Stomach (tissue), 4 donors: ENCODE data around the gene CLK2.

Experiments used
- CTCF ChIP-seq, 7 experiments: fragments of 450-650 bp in 4 of 7; fragments of 200-600 bp in 3 of 7; sonication (generic) in 3 of 7; IDR thresholded peaks; one replicate each; pipeline ENCODE4 v1.5.1; 2016 to 2019; ENCODE audit warnings: antibody characterized with exemption in 7 of 7, control low read depth in 2 of 7, mild to moderate bottlenecking in 1 of 7
- POLR2A ChIP-seq, 4 donors: fragments of 450-650 bp; IDR thresholded peaks; one replicate each; pipeline ENCODE4 v1.6.1; 2016; ENCODE audit warnings: antibody characterized with exemption in 4 of 4, control low read depth in 2 of 4, mild to moderate bottlenecking in 1 of 4, moderate library complexity in 1 of 4
- POLR2AphosphoS5 ChIP-seq, 3 donors: sonication (generic); formaldehyde crosslinking; IDR thresholded peaks; one replicate each; pipeline ENCODE4 v1.6.1; 2016; ENCODE audit warnings: antibody characterized with exemption in 3 of 3

- TF ChIP-seq POLR2AphosphoS5 (IDR thresholded peaks at IDR 0.05) (peak in 2 of 3 donors; percentile 17 to 84), CTCF (IDR thresholded peaks at IDR 0.05) (peak in 5 of 7 experiments; percentile 8 to 88 (median 64)), POLR2A (IDR thresholded peaks at IDR 0.05) (no peak)
Measured at GRCh38 chr1:155277070-155277901, 4.0 kb upstream of the CLK2 start, which contains the start of gene HCN3.
